Thyroid gland (tissue), 4 donors: Measurements from ENCODE around the gene CNOT11.

Experiments
- CTCF ChIP-seq, 6 experiments: fragments of 200-600 bp in 3 of 6; fragments of 450-650 bp in 3 of 6; sonication (generic) in 3 of 6; IDR thresholded peaks; one replicate each; pipeline ENCODE4 v1.5.1; 2016 to 2019; ENCODE audit warnings: antibody characterized with exemption in 6 of 6, mild to moderate bottlenecking in 2 of 6, inconsistent platforms in 1 of 6, moderate library complexity in 1 of 6
- POLR2A ChIP-seq, 2 donors: fragments of 450-650 bp; IDR thresholded peaks; one replicate each; pipeline ENCODE4 v1.6.1; 2017; ENCODE audit warnings: antibody characterized with exemption in 2 of 2, mild to moderate bottlenecking in 2 of 2, moderate library complexity in 1 of 2

GRCh38 chr2:101265893-101266499 is 13.3 kb downstream of the CNOT11 start:
- no peak for TF ChIP-seq CTCF (IDR thresholded peaks at IDR 0.05)
- no peak for TF ChIP-seq POLR2A (IDR thresholded peaks at IDR 0.05)
